B cell (primary cell): Measurements from ENCODE around the gene GNG7. TPM values are rescaled to one million over a fixed set of nuclear protein-coding genes. Genes with fewer than 3 reads are reported as not detected.

Experiments
- ATAC-seq: fragments of 200-7000 bp; cut with Tn5 transposase; one replicate; pipeline ENCODE4 v1.10.0; 2021; ENCODE audit warnings: low read depth, mild to moderate bottlenecking, moderate number of reproducible peaks, moderate library complexity
- CTCF ChIA-PET: fragments of 350-600 bp; sonication (Branson Sonifier 250); formaldehyde crosslinking; loops from one replicate; lab custom pipeline; 2021; ENCODE audit warnings: antibody characterized with exemption, inconsistent platforms; lab: Charles Lee
- POLR2A ChIA-PET: fragments of 350-600 bp; sonication (Branson Sonifier 250); formaldehyde crosslinking; loops from one replicate; lab custom pipeline; 2021; ENCODE audit warnings: antibody characterized with exemption; lab: Charles Lee
- DNase-seq: peaks from one replicate; pipeline ENCODE4 v3.0.0; 2013
- H2AFZ ChIP-seq: 2 replicates; pipeline ENCODE4 v1.6.1; 2012; ENCODE audit warnings: mild to moderate bottlenecking, low read depth, low read length; ENCODE audit not compliant: insufficient read depth, poor library complexity, severe bottlenecking
- H3K27ac ChIP-seq, 2 donors: 1 replicate in 1 of 2; 2 replicates in 1 of 2; pipeline ENCODE4 v1.5.1; 2012 to 2013; ENCODE audit warnings: low read length in 2 of 2, mild to moderate bottlenecking in 2 of 2, moderate library complexity in 1 of 2
- H3K27me3 ChIP-seq, 4 experiments: fragments of 200-600 bp in 1 of 4; sonication (generic) in 1 of 4; replicated peaks in 1 of 4; 1 replicate in 2 of 4; 2 replicates in 2 of 4; pipeline versions ENCODE4 v1.6.1 to v1.7.0; 2013 to 2016; ENCODE audit warnings: low read length in 3 of 4, mild to moderate bottlenecking in 2 of 4, mixed read lengths in 1 of 4, moderate library complexity in 1 of 4; ENCODE audit not compliant: insufficient read depth in 4 of 4, control insufficient read depth in 3 of 4; ENCODE audit errors: control extremely low read depth in 1 of 4
- H3K36me3 ChIP-seq, 2 experiments: replicated peaks in 1 of 2; 1 replicate in 1 of 2; 2 replicates in 1 of 2; pipeline versions ENCODE4 v1.6.1 to v1.7.1; 2013; ENCODE audit warnings: low read length in 1 of 2; ENCODE audit not compliant: insufficient read depth in 2 of 2, control insufficient read depth in 1 of 2; ENCODE audit errors: control extremely low read depth in 1 of 2, extremely low read depth in 1 of 2
- H3K4me1 ChIP-seq, 2 donors: fragments of 200-600 bp in 1 of 2; sonication (generic) in 1 of 2; 1 replicate in 1 of 2; 2 replicates in 1 of 2; pipeline versions ENCODE4 v1.5.1 to v1.6.1; 2013 to 2017; ENCODE audit warnings: low read length in 2 of 2; ENCODE audit not compliant: control insufficient read depth in 2 of 2, insufficient read depth in 2 of 2
- H3K4me2 ChIP-seq: replicated peaks from 2 replicates; pipeline ENCODE3; 2012; ENCODE audit warnings: mild to moderate bottlenecking, low read depth, low read length; ENCODE audit not compliant: poor library complexity, severe bottlenecking
- H3K4me3 ChIP-seq, 5 experiments: fragments of 200-600 bp in 1 of 5; sonication (generic) in 1 of 5; 1 replicate in 3 of 5; 2 replicates in 2 of 5; pipeline versions ENCODE4 v1.5.1 to v1.7.0; 2011 to 2016; ENCODE audit warnings: low read length in 4 of 5, mild to moderate bottlenecking in 4 of 5, low read depth in 2 of 5, control low read depth in 1 of 5, moderate library complexity in 1 of 5; ENCODE audit not compliant: insufficient read depth in 1 of 5; ENCODE audit errors: control extremely low read depth in 1 of 5, extremely low read depth in 1 of 5
- H3K79me2 ChIP-seq: fragments of 200-600 bp; sonication (generic); one replicate; pipeline ENCODE4 v1.6.0; 2016; ENCODE audit warnings: low read length; ENCODE audit not compliant: control insufficient read depth, insufficient read depth
- H3K9ac ChIP-seq: fragments of 200-600 bp; sonication (generic); 2 replicates; pipeline ENCODE4 v1.6.1; 2017; ENCODE audit warnings: mild to moderate bottlenecking, low read length, moderate library complexity
- H3K9me3 ChIP-seq, 3 donors: one replicate each; pipeline versions ENCODE4 v1.6.1 to v1.7.1; 2013; ENCODE audit warnings: low read length in 2 of 3; ENCODE audit not compliant: control insufficient read depth in 2 of 3, insufficient read depth in 1 of 3; ENCODE audit errors: control extremely low read depth in 1 of 3
- H4K20me1 ChIP-seq: 2 replicates; pipeline ENCODE4 v1.6.0; 2012; ENCODE audit warnings: mild to moderate bottlenecking, low read length; ENCODE audit not compliant: insufficient read depth, control insufficient read depth, poor library complexity, severe bottlenecking
- H3K27ac Mint-ChIP-seq: one replicate; pipeline ENCODE4 v1.8.0; 2021; ENCODE audit warnings: mixed read lengths
- H3K27me3 Mint-ChIP-seq: one replicate; pipeline ENCODE4 v1.8.0; 2021; ENCODE audit warnings: mixed read lengths
- H3K4me1 Mint-ChIP-seq: one replicate; pipeline ENCODE4 v1.8.0; 2021; ENCODE audit warnings: mixed read lengths
- H3K4me3 Mint-ChIP-seq: one replicate; pipeline ENCODE4 v1.8.0; 2021; ENCODE audit warnings: mixed read lengths
- H3K9me3 Mint-ChIP-seq: one replicate; pipeline ENCODE4 v1.8.0; 2022; ENCODE audit warnings: mixed read lengths; ENCODE audit not compliant: insufficient read depth
- CTCF ChIP-seq: fragments of 200-600 bp; IDR thresholded peaks from one replicate; pipeline ENCODE4 v1.8.0; 2022; ENCODE audit warnings: antibody characterized with exemption, mild to moderate bottlenecking
- EZH2 ChIP-seq: IDR thresholded peaks from 2 replicates; pipeline ENCODE4 v1.6.1; 2012; ENCODE audit warnings: borderline replicate concordance, low read depth, mild to moderate bottlenecking, moderate library complexity, low read length; ENCODE audit not compliant: insufficient read depth, poor library complexity, severe bottlenecking
- WGBS: methylation state at CpG from one replicate; pipeline ENCODE4 v1.1.5; 2013; ENCODE audit warnings: missing lambda C conversion rate; ENCODE audit not compliant: insufficient coverage; 5-methylcytosine and 5-hydroxymethylcytosine counted together
- intact Hi-C: fragments of 100-400 bp; cut with micrococcal nuclease; formaldehyde crosslinking; loops from one replicate; pipeline ENCODE4 v1.10.0; 2022
- polyA plus RNA-seq: library from polyadenylated mRNA; depleted of rRNA; stranded (reverse); fragments of >200 nt; gene quantifications from 2 replicates; pipeline ENCODE4 v1.2.3, GENCODE V29; 2012
- total RNA-seq, 2 donors: library from RNA; stranded (reverse); fragments of 120-200 nt in 1 of 2; gene quantifications; 1 replicate in 1 of 2; 2 replicates in 1 of 2; pipeline versions ENCODE4 v1.2.3 to v1.2.4, GENCODE V29; 2013 to 2022

Gene GNG7
- total and polyA plus RNA-seq, 2 donors (not counting 1 experiment from before 2014, with no cell fraction given), result 76.3 to 153 TPM

GRCh38 chr19:2602391-2603181 lies 99.9 kb downstream of the GNG7 start:
- Mint-ChIP-seq H3K4me3 (no peak overlapping the region), H3K4me1 (peaks cover 35% of the 10 kb centered on the region), H3K9me3 (no peaks in the 10 kb centered on the region), H3K27me3 (no peaks in the 10 kb centered on the region), H3K27ac (no peak overlapping the region)
- no peak overlapping the region for H3K4me2 ChIP-seq
- intact Hi-C loops, result no loop called here
- H3K36me3 ChIP-seq, result peaks cover 0 to 12% of the 10 kb centered on the region in 2 experiments
- ChIA-PET POLR2A (interaction anchor here (0.8 kb wide), 1 partner anchor 127 kb away, joined by 3 read pairs; the partner anchor contains the start of gene GADD45B), CTCF (interaction anchor here (1.2 to 10.8 kb wide), 2 partner anchors 10 to 23 kb away, joined by 3 to 99 read pairs; no protein-coding TSS in a partner anchor)
- peaks cover 12 to 26% of the 10 kb centered on the region in 2 donors for H3K4me1 ChIP-seq
- no peaks in the 10 kb centered on the region for H3K27me3 ChIP-seq
- WGBS, result 98% methylated on average over 13 of the region's 23 CpGs
- DNase-seq (no peak), ATAC-seq (no peak)
- TF ChIP-seq CTCF, result no peak
- no peak for TF ChIP-seq EZH2
- H3K4me3 ChIP-seq, result no peak overlapping the region
- no peak overlapping the region for H3K9ac ChIP-seq
- no peak overlapping the region for H3K27ac ChIP-seq
- H4K20me1 ChIP-seq, result peaks cover 78% of the 10 kb centered on the region
- H3K79me2 ChIP-seq, result peaks cover 73% of the 10 kb centered on the region
- peaks cover 0 to 2% (median 0%) of the 10 kb centered on the region in 3 donors for H3K9me3 ChIP-seq
- H2AFZ ChIP-seq, result no peak overlapping the region
